ENCODE data around the gene PLA2G4C. TPM values are rescaled to one million over a fixed set of nuclear protein-coding genes. Genes with fewer than 3 reads are reported as not detected.
"Not testable (repeated sequence)": the region's sequence is repeated elsewhere in the genome, so short reads cannot be mapped to it uniquely, and the experiment has no call there.

Gene PLA2G4C
- total RNA-seq, 2 experiments from 2014 or later: 12.4 to 13.3 TPM

DNA sequence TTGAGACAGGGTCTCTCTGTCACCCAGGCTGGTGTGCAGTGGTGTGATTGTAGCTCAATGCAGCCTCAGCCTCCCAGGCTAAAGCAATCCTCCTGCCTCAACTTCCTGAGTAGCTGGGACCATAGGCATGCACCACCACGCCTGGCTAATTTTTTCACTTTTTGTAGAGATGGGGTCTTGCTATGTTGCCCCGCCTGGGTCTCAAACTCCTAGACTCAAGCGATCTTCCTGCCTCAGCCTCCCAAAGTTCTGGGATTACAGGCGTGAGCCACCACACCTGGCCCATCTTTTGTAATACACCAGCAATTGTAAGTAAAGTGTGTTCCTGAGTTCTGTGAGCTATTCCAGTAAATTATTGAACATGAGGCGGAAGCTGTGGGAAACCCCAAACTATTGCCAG, 6.7 kb downstream of the PLA2G4C start:
- peaks cover 4% of the 10 kb centered on the region for H3K4me1 Mint-ChIP-seq (ENCODE audit: low read depth)
- POLR2A ChIA-PET: no interaction called here
- H3K9me3 Mint-ChIP-seq: no peaks in the 10 kb centered on the region
- no peak overlapping the region for H3K4me3 Mint-ChIP-seq
- peaks cover 8% of the 10 kb centered on the region for H3K36me3 Mint-ChIP-seq
- no peaks in the 10 kb centered on the region for H3K27me3 Mint-ChIP-seq
- intact Hi-C loops (cut with micrococcal nuclease): no loop called here
- H3K27ac Mint-ChIP-seq: no peak overlapping the region
- no peak for DNase-seq
- CTCF ChIA-PET: interaction anchor here (1.1 to 4.9 kb wide), 4 partner anchors 41 to 755 kb away, joined by 3 to 59 read pairs (median 26); partner anchors contain the start of gene DHX34

- H3K27ac Mint-ChIP-seq: no peak overlapping the region
- POLR2A ChIA-PET: interaction anchor here (0.7 kb wide), 1 partner anchor 147 kb away, joined by 3 read pairs; no protein-coding TSS in a partner anchor
- H3K9me3 Mint-ChIP-seq: no peaks in the 10 kb centered on the region
- peak; percentile 49 for DNase-seq
- H3K36me3 Mint-ChIP-seq: peaks cover 9% of the 10 kb centered on the region
- no peak overlapping the region for H3K4me3 Mint-ChIP-seq
- no peaks in the 10 kb centered on the region for H3K27me3 Mint-ChIP-seq
- CTCF ChIA-PET: interaction anchor here (0.8 to 4.0 kb wide), 7 partner anchors 8 to 754 kb away, joined by 3 to 48 read pairs (median 3); partner anchors contain the start of genes DHX34 and PLA2G4C
- peaks cover 2% of the 10 kb centered on the region for H3K4me1 Mint-ChIP-seq (ENCODE audit: low read depth)
- intact Hi-C loops (cut with micrococcal nuclease): no loop called here
Measured at GRCh38 chr19:48102870-48103751, 7.5 kb downstream of the PLA2G4C start.

DNA sequence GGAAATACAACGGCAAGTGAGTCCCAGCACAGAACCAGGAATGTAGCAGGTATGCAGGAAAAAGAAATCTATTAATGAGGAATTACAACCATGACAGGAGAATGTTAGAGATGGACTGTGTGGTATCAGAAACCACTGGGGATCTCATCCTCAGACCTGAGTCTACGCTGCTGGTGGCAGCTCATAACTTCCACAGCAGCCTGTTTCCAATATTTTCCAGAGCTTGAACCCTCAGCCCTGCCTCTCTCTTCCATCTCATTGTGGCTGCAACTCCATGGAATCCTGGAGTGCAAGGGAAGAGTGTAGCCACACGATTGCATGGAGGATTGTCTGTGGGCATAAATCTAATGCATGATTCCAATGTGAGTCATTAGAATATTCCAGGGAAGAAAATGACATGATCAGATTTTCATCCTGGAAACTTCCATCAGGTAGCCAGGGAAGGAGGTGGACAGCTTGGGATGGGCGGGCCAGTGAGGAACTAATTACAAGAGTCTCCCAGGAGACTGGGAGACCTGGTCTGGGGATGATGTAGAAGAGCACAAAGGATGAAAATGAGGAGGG, 14.9 kb downstream of the PLA2G4C start:
- H3K4me3 Mint-ChIP-seq: no peak overlapping the region
- no peak for DNase-seq
- POLR2A ChIA-PET: no interaction called here
- H3K27ac Mint-ChIP-seq: no peak overlapping the region
- intact Hi-C loops (cut with micrococcal nuclease): no loop called here
- peaks cover 22% of the 10 kb centered on the region for H3K9me3 Mint-ChIP-seq
- H3K27me3 Mint-ChIP-seq: no peaks in the 10 kb centered on the region
- CTCF ChIA-PET: no interaction called here
- H3K4me1 Mint-ChIP-seq (ENCODE audit: low read depth): peaks cover 14% of the 10 kb centered on the region
- H3K36me3 Mint-ChIP-seq: peaks cover 48% of the 10 kb centered on the region

DNA sequence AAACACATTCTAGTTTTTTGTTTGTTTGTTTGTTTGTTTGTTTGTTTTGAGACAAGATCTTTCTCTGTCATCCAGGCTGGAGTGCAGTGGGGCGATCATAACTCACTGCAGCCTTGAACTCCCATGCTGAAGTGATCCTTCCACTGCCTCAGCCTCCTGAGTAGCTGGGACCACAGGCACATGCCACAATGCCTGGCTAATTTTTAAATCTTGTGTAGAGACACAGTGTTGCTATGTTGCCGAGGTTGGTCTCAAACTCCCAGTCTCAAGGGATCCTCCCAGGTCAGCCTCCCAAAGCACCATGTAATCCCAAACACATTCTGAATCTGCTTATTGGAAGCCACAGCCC, 15.8 kb downstream of the PLA2G4C start:
- Mint-ChIP-seq H3K4me3 (no peak overlapping the region), H3K36me3 (peaks cover 48% of the 10 kb centered on the region), H3K27me3 (no peaks in the 10 kb centered on the region), H3K9me3 (peaks cover 22% of the 10 kb centered on the region), H3K4me1 (ENCODE audit: low read depth) (peaks cover 14% of the 10 kb centered on the region), H3K27ac (no peak overlapping the region)
- CTCF ChIA-PET: interaction anchor here (0.6 to 1.7 kb wide), 4 partner anchors 13 to 178 kb away, joined by 3 to 5 read pairs (median 4); partner anchors contain the start of gene PLA2G4C
- POLR2A ChIA-PET: no interaction called here
- intact Hi-C loops (cut with micrococcal nuclease): no loop called here
- no peak for DNase-seq

DNA sequence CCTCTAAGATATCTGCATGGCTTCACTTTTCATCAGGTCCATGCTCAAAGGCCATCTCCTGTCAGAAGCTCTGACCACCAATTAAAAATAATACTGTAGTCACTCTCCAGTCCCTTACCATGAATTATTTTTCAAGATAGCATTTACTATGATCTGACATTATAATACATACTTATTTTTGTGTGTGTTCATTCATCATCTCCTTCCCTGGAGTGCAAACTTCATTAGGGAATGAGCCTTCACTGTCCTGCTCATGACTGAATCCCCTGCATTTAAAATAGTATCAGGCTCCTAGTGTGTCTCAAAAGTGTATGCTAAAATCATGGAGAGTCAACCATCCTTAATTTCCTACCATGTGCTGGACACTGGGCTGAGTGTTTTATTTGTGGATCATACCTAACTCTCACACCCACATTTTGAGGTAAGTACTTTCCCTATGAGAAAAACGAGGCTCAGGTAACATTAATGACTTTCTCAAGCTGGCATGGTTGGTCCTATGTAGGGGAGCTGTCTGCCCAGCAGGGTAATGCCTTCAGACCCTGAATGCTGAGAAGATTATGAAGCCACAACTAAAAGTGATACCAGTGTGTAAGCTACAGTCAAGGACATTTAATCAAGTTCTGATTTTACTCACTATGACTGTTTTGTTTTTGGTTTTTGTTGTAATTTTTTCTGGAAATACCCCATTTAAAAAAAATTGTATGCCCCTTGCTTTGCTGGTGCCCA, 16.3 kb downstream of the PLA2G4C start:
- DNase-seq: no peak
- no peak overlapping the region for H3K27ac Mint-ChIP-seq
- POLR2A ChIA-PET: no interaction called here
- no peaks in the 10 kb centered on the region for H3K27me3 Mint-ChIP-seq
- intact Hi-C loops (cut with micrococcal nuclease): no loop called here
- no peak overlapping the region for H3K4me3 Mint-ChIP-seq
- CTCF ChIA-PET: interaction anchor here (0.6 to 1.7 kb wide), 4 partner anchors 13 to 178 kb away, joined by 3 to 5 read pairs (median 4); partner anchors contain the start of gene PLA2G4C
- H3K36me3 Mint-ChIP-seq: peaks cover 44% of the 10 kb centered on the region
- peaks cover 22% of the 10 kb centered on the region for H3K9me3 Mint-ChIP-seq
- peaks cover 14% of the 10 kb centered on the region for H3K4me1 Mint-ChIP-seq (ENCODE audit: low read depth)

- peaks cover 33% of the 10 kb centered on the region for H3K36me3 Mint-ChIP-seq
- POLR2A ChIA-PET; H3K4me3 Mint-ChIP-seq; DNase-seq; CTCF ChIA-PET; H3K27me3 Mint-ChIP-seq; intact Hi-C loops (cut with micrococcal nuclease); H3K27ac Mint-ChIP-seq: not testable (repeated sequence)
- peaks cover 14% of the 10 kb centered on the region for H3K4me1 Mint-ChIP-seq (ENCODE audit: low read depth)
- H3K9me3 Mint-ChIP-seq: peaks cover 22% of the 10 kb centered on the region
Measured at GRCh38 chr19:48091111-48091718, 19.4 kb downstream of the PLA2G4C start.

GRCh38 chr19:48090281-48090802, 20.3 kb downstream of the PLA2G4C start:
- peaks cover 22% of the 10 kb centered on the region for H3K9me3 Mint-ChIP-seq
- CTCF ChIA-PET: no interaction called here
- no peak overlapping the region for H3K27ac Mint-ChIP-seq
- DNase-seq: no peak
- POLR2A ChIA-PET: no interaction called here
- no peak overlapping the region for H3K4me3 Mint-ChIP-seq
- intact Hi-C loops (cut with micrococcal nuclease): no loop called here
- peaks cover 26% of the 10 kb centered on the region for H3K36me3 Mint-ChIP-seq
- peaks cover 3% of the 10 kb centered on the region for H3K27me3 Mint-ChIP-seq
- H3K4me1 Mint-ChIP-seq (ENCODE audit: low read depth): peaks cover 14% of the 10 kb centered on the region

DNA sequence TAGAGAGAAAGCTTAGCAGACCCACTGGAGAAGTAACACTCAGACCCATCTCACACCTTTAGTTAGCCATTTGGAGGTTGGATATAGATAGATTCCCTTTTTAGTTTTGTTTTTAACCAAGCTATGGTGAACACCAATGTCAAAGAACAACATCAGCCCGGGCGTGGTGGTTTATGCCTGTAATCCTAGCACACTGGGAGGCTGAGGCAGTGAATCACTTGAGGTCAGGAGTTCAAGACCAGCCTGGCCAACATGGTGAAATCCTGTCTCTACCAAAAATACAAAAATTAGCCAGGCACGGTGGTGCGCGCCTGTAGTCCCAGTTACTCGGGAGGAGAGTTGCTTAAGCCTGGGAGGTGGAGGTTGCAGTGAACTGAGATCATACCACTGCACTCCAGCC, 21.6 kb downstream of the PLA2G4C start:
- H3K27ac Mint-ChIP-seq; H3K9me3 Mint-ChIP-seq; H3K4me1 Mint-ChIP-seq (ENCODE audit: low read depth); POLR2A ChIA-PET; H3K27me3 Mint-ChIP-seq; H3K4me3 Mint-ChIP-seq; intact Hi-C loops (cut with micrococcal nuclease); DNase-seq: not testable (repeated sequence)
- H3K36me3 Mint-ChIP-seq: peaks cover 12% of the 10 kb centered on the region
- CTCF ChIA-PET: interaction anchor here (1.2 kb wide), 1 partner anchor 18 kb away, joined by 3 read pairs; no protein-coding TSS in a partner anchor

- ChIA-PET POLR2A (interaction anchor here (0.6 kb wide), 1 partner anchor 434 kb away, joined by 3 read pairs; no protein-coding TSS in a partner anchor), CTCF (no interaction called here)
- Mint-ChIP-seq H3K27ac (no peak overlapping the region), H3K4me1 (ENCODE audit: low read depth) (no peaks in the 10 kb centered on the region), H3K27me3 (peaks cover 3% of the 10 kb centered on the region), H3K9me3 (no peaks in the 10 kb centered on the region), H3K36me3 (no peaks in the 10 kb centered on the region), H3K4me3 (no peak overlapping the region)
- DNase-seq: peak; percentile 11
- intact Hi-C loops (cut with micrococcal nuclease): no loop called here
Measured at GRCh38 chr19:48085904-48086864, 24.4 kb downstream of the PLA2G4C start.

DNA sequence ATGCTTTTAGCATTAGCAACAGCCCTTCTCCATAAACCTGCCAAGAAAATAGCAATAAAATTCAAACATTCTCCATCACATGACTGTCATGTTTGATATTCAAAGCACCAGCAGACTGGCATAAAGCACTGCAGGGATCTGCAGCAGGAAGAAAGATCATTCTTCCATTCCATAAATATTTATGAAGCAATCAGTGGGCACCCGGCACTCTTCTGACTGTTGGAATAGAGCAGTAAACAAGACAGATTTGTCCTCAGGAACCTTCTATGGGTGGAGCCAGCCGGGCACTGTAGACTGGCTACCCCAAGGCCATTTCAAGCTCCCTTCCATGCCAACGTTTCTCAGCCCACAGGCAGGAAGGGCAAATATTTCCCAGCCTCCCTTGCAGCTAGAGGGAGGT, 25.5 kb downstream of the PLA2G4C start:
- ChIA-PET POLR2A (no interaction called here), CTCF (no interaction called here)
- Mint-ChIP-seq H3K27me3 (peaks cover 3% of the 10 kb centered on the region), H3K9me3 (no peaks in the 10 kb centered on the region), H3K4me3 (no peak overlapping the region), H3K4me1 (ENCODE audit: low read depth) (no peaks in the 10 kb centered on the region), H3K36me3 (no peaks in the 10 kb centered on the region), H3K27ac (no peak overlapping the region)
- no peak for DNase-seq
- intact Hi-C loops (cut with micrococcal nuclease): no loop called here

- Mint-ChIP-seq H3K4me1 (ENCODE audit: low read depth) (no peaks in the 10 kb centered on the region), H3K27ac (no peak overlapping the region), H3K4me3 (no peak overlapping the region), H3K27me3 (peaks cover 2% of the 10 kb centered on the region), H3K9me3 (no peaks in the 10 kb centered on the region), H3K36me3 (peaks cover 1% of the 10 kb centered on the region)
- DNase-seq: no peak
- POLR2A ChIA-PET: no interaction called here
- CTCF ChIA-PET: no interaction called here
- intact Hi-C loops (cut with micrococcal nuclease): no loop called here
Measured at GRCh38 chr19:48081106-48081505, 29.5 kb downstream of the PLA2G4C start.

Measured in activated CD4-positive, alpha-beta memory T cell treated with anti-CD3 and anti-CD28 coated beads for 36 hours (primary cell).